ENCODE measurements around the gene BTRC.
"Not testable (repeated sequence)": the region's sequence is repeated elsewhere in the genome, so short reads cannot be mapped to it uniquely, and the experiment has no call there.

BTRC gene

DNA sequence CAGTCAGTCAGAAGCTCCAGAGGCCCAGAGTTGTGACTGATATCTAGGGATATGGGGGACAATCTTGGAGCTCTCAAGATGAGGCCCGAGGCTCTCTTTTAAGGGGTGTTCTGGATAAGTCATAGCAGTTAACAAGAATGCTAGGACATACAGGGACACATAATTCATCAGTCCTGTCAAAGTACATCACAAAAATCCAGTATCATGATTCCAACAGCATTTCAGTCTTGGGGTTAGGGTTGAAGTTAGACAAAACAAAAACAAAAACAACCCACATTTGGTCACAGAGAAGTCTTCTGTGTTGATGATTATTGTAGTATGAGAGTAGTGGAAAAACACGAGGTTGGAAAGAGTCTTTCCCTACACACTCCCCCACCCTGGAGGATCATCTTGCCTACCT is 39.4 kb downstream of the BTRC start:
- Mint-ChIP-seq H3K4me1 (peaks cover 18% of the 10 kb centered on the region), H3K36me3 (no peaks in the 10 kb centered on the region), H3K9me3 (no peaks in the 10 kb centered on the region), H3K27ac (peak overlapping the region; percentile 21), H3K4me3 (no peak overlapping the region)
- no peak for ATAC-seq
- no peak for DNase-seq (ENCODE audit: low spot score in 2 of 2)

DNA sequence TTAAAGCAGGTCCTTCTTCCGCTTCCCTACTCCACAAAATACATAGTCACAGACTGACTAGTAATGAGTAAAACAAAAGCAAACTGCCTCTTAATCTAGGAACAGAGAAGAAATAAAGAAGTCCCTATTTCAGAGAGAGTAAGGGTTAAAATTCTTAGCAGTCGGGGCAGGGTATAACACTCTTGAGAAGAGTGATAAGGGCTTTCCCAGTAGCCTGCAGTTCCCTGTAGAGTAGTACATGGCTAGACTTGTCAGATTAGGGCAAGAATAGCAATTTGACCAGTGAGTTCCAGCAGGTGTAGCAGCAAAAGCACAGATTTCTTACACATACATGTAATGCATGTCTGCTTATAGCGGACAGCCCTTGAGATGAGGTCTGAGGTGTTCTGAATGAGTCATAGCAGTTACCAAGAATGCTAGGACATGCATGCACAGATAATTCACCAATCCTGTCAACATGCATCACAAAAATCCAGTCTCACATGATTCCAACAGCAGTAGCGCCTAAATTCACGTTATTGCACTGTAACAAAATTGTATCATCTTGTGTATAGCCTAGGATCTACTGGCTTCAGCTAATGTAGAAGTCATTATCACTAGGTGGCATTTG is 40.7 kb downstream of the BTRC start:
- Mint-ChIP-seq H3K4me1 (peaks cover 18% of the 10 kb centered on the region), H3K4me3 (no peak overlapping the region), H3K27ac (no peak overlapping the region), H3K36me3 (no peaks in the 10 kb centered on the region), H3K9me3 (no peaks in the 10 kb centered on the region)
- peak; percentile 51 for ATAC-seq
- DNase-seq (ENCODE audit: low spot score in 2 of 2): no peak

DNA sequence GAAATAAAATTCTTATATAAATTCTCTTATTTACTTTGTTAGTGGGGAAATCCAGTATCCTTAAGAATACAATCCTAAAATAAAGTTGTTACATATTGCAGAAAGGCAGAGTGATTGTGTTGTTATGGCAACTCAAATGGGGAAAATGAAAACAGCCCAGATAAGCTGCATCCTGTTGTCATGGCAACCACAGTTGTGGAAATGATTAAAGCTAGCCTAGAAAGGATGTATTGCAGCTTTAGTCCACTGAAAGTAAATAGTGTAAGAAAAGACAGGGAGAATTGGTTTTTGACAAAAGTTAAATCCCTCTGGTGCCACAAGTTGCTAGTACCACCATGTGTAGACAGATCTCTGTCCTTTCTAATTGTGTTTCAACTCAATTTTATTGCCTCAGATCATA is 43.2 kb downstream of the BTRC start:
- Mint-ChIP-seq H3K36me3 (no peaks in the 10 kb centered on the region), H3K27ac (no peak overlapping the region), H3K4me1 (peaks cover 18% of the 10 kb centered on the region), H3K4me3 (no peak overlapping the region), H3K9me3 (no peaks in the 10 kb centered on the region)
- peak; percentile 65 for ATAC-seq
- DNase-seq (ENCODE audit: low spot score in 2 of 2): no peak

GRCh38 chr10:101400585-101400984 is 46.6 kb downstream of the BTRC start:
- Mint-ChIP-seq H3K4me1 (peaks cover 8% of the 10 kb centered on the region), H3K4me3 (no peak overlapping the region), H3K36me3 (no peaks in the 10 kb centered on the region), H3K27ac (no peak overlapping the region), H3K9me3 (no peaks in the 10 kb centered on the region)
- ATAC-seq (no peak), DNase-seq (ENCODE audit: low spot score in 2 of 2) (no peak)

- H3K9me3 Mint-ChIP-seq: no peaks in the 10 kb centered on the region
- ATAC-seq (no peak), DNase-seq (ENCODE audit: low spot score in 2 of 2) (no peak)
- H3K36me3 Mint-ChIP-seq: peaks cover 4% of the 10 kb centered on the region
- H3K27ac Mint-ChIP-seq: no peak overlapping the region
- H3K4me1 Mint-ChIP-seq: peaks cover 10% of the 10 kb centered on the region
- H3K4me3 Mint-ChIP-seq: no peak overlapping the region
Observed at GRCh38 chr10:101402711-101403110, 48.7 kb downstream of the BTRC start.

- peaks cover 10% of the 10 kb centered on the region for H3K4me1 Mint-ChIP-seq
- DNase-seq (ENCODE audit: low spot score in 2 of 2): no peak
- no peaks in the 10 kb centered on the region for H3K9me3 Mint-ChIP-seq
- peaks cover 8% of the 10 kb centered on the region for H3K36me3 Mint-ChIP-seq
- H3K27ac Mint-ChIP-seq: no peak overlapping the region
- ATAC-seq: no peak
- H3K4me3 Mint-ChIP-seq: no peak overlapping the region
Observed at GRCh38 chr10:101403161-101403560, 49.2 kb downstream of the BTRC start.

GRCh38 chr10:101405001-101405400 is 51.0 kb downstream of the BTRC start:
- Mint-ChIP-seq H3K27ac (no peak overlapping the region), H3K9me3 (no peaks in the 10 kb centered on the region), H3K36me3 (peaks cover 15% of the 10 kb centered on the region), H3K4me1 (peaks cover 10% of the 10 kb centered on the region), H3K4me3 (no peak overlapping the region)
- DNase-seq (ENCODE audit: low spot score in 2 of 2) (no peak), ATAC-seq (no peak)

DNA sequence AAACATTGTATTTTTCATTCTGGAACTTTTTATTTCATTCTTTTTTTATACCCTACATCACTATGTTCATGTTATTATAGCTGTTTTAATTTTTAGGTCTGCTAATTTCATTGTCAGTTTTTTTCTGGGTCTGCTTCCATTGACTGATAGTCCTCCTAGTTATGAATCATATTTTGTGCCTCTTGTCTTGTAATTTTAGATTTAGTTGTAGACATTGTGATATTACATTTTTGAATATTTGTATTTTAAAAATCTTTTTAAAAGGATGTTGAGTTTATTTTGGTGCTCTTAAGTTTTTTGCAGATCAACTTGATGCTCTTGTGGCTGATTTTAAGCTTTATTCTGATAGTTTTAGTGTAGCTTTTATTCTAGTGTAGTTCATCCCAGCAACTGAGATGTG is 57.6 kb downstream of the BTRC start:
- Mint-ChIP-seq H3K9me3 (peaks cover 4% of the 10 kb centered on the region), H3K36me3 (peaks cover 20% of the 10 kb centered on the region), H3K4me3 (no peak overlapping the region), H3K27ac (no peak overlapping the region), H3K4me1 (peaks cover 7% of the 10 kb centered on the region)
- no peak for ATAC-seq
- DNase-seq (ENCODE audit: low spot score in 2 of 2): no peak

DNA sequence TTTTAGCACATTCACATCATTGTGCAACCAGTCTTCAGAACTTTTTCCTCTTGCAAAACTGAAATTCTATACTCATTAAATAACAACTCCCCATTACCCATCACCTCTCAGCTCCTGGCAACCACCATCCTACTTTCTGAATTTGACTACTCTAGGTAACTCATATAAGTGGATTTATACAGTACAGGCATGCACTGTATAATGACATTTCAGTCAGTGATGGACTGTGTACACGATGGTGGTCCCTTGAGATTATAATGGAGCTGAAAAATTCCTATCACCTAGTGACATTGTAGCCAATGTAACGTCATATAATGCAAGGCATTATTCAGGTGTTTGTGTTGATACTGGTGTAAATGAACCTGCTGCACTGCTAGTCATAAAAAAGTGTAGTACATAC is 60.1 kb downstream of the BTRC start:
- Mint-ChIP-seq H3K4me3 (no peak overlapping the region), H3K36me3 (peaks cover 5% of the 10 kb centered on the region), H3K9me3 (peaks cover 4% of the 10 kb centered on the region), H3K27ac (no peak overlapping the region), H3K4me1 (peaks cover 7% of the 10 kb centered on the region)
- DNase-seq (ENCODE audit: low spot score in 2 of 2) (no peak), ATAC-seq (no peak)

DNA sequence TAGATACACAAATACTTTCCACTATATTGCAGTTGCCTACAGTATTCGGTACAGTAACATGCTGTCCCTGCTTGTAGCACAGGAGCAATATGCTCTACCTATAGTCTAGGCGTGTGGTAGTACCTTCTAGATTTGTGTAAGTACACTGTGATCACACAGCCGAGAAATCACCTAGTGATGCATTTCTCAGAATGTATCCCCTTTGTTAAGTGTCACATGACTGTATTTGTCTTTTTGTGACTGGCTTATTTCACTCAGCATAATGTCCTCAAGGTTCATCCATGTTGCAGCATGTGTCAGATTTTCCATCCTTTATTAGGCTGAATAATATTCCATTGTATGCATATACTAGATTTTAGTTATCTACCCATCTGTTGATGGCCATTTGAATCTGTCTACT is 61.9 kb downstream of the BTRC start:
- no peak overlapping the region for H3K4me3 Mint-ChIP-seq
- H3K27ac Mint-ChIP-seq: no peak overlapping the region
- ATAC-seq: no peak
- DNase-seq (ENCODE audit: low spot score in 2 of 2): no peak
- H3K9me3 Mint-ChIP-seq: peaks cover 4% of the 10 kb centered on the region
- peaks cover 15% of the 10 kb centered on the region for H3K4me1 Mint-ChIP-seq
- peaks cover 5% of the 10 kb centered on the region for H3K36me3 Mint-ChIP-seq

GRCh38 chr10:101421967-101422366 is 68.0 kb downstream of the BTRC start:
- not testable (repeated sequence) for H3K36me3 Mint-ChIP-seq

DNA sequence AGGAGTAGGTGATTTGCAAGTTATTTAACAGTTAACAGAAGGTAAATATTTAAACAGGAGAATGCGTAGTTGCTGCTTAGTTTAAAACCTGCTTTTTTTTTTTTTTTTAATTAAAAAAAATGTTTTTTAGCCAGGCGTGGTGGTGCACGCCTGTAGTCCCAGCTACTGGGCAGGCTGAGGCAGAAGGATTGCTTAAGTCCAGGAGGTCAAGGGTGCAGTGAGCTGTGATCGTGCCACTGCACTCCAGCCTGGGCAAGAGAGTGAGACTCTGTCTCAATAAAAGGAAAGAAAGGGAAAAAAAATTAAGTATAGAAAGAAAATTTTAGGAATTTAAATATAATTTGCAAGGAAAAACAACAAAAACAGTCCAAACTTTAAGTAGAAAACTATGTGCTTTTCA is 71.6 kb downstream of the BTRC start:
- Mint-ChIP-seq H3K36me3 (no peaks in the 10 kb centered on the region), H3K9me3 (no peaks in the 10 kb centered on the region), H3K4me3 (no peak overlapping the region), H3K4me1 (peaks cover 13% of the 10 kb centered on the region), H3K27ac (no peak overlapping the region)
- ATAC-seq: no peak
- no peak for DNase-seq (ENCODE audit: low spot score in 2 of 2)

More at GRCh38 chr10:101421967-101422366, 68.0 kb downstream of the BTRC start:
- H3K9me3 Mint-ChIP-seq; ATAC-seq; H3K27ac Mint-ChIP-seq; H3K4me3 Mint-ChIP-seq; DNase-seq (ENCODE audit: low spot score in 2 of 2): not testable (repeated sequence)
- H3K4me1 Mint-ChIP-seq: peaks cover 18% of the 10 kb centered on the region

GRCh38 chr10:101428036-101428435 is 74.1 kb downstream of the BTRC start:
- Mint-ChIP-seq H3K4me1 (no peaks in the 10 kb centered on the region), H3K4me3 (no peak overlapping the region), H3K36me3 (no peaks in the 10 kb centered on the region), H3K9me3 (no peaks in the 10 kb centered on the region), H3K27ac (no peak overlapping the region)
- DNase-seq (ENCODE audit: low spot score in 2 of 2): no peak
- ATAC-seq: no peak

DNA sequence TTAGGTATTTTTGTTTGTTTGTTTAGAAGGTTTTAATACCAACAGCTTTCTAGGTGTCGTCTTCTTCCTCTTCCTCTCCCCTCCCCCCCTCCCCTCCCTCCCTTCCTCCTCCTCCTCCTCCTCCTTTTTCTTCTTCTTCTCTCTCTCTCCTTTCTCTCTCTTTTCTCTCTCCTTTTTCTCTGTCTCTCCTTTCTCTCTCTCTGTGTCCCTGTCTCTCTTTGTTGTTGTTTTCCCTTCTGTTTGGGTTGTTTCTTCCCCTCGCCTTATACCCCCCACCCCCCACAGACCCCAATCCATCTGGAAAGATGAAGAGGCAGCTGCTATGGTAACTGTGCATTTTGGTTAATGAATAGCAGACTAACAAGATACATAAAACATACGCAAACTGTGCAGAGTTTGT is 75.5 kb downstream of the BTRC start:
- Mint-ChIP-seq H3K9me3 (no peaks in the 10 kb centered on the region), H3K36me3 (no peaks in the 10 kb centered on the region), H3K27ac (no peak overlapping the region), H3K4me1 (no peaks in the 10 kb centered on the region), H3K4me3 (no peak overlapping the region)
- no peak for DNase-seq (ENCODE audit: low spot score in 2 of 2)
- ATAC-seq: no peak

DNA sequence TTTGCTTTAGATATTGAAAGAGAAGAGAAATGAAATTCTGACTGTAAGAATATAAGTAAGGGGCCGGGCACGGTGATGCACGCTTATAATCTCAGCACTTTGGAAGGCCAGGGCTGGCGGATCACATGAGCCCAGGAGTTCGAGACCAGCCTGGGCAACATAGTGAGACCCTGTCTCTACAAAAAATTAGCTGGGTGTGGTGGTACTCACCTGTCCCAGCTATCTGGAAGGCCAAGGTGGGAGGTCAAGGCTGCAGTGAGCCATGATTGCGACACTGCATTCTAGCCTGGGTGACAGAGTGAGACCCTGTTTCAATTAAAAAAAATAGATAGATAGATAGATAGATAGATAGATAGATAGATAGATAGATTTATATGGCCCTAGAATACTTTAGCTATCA is 82.3 kb downstream of the BTRC start:
- Mint-ChIP-seq H3K4me1 (peaks cover 6% of the 10 kb centered on the region), H3K36me3 (no peaks in the 10 kb centered on the region), H3K4me3 (no peak overlapping the region), H3K27ac (no peak overlapping the region), H3K9me3 (no peaks in the 10 kb centered on the region)
- no peak for DNase-seq (ENCODE audit: low spot score in 2 of 2)
- ATAC-seq: no peak

GRCh38 chr10:101438881-101439391 is 85.0 kb downstream of the BTRC start:
- no peak overlapping the region for H3K27ac Mint-ChIP-seq
- no peaks in the 10 kb centered on the region for H3K9me3 Mint-ChIP-seq
- no peaks in the 10 kb centered on the region for H3K36me3 Mint-ChIP-seq
- ATAC-seq (no peak), DNase-seq (ENCODE audit: low spot score in 2 of 2) (no peak)
- peaks cover 13% of the 10 kb centered on the region for H3K4me1 Mint-ChIP-seq
- H3K4me3 Mint-ChIP-seq: no peak overlapping the region
